GM12874 (cell line): ENCODE data around the gene SIGLEC10.

Source experiments
- CTCF ChIP-seq: IDR thresholded peaks from 2 replicates; pipeline ENCODE4 v1.5.1; 2011; ENCODE audit warnings: low read depth, mild to moderate bottlenecking, control low read depth, low read length, moderate library complexity; ENCODE audit not compliant: insufficient read depth

SIGLEC10 gene

GRCh38 chr19:51410950-51411748, 6.3 kb downstream of the SIGLEC10 start:
- no peak for TF ChIP-seq CTCF

- TF ChIP-seq CTCF: peak; percentile 59
These were observed 9.8 kb downstream of the SIGLEC10 start for GRCh38 chr19:51407511-51408131.

GRCh38 chr19:51402117-51402516, 15.3 kb downstream of the SIGLEC10 start:
- no peak for TF ChIP-seq CTCF

DNA sequence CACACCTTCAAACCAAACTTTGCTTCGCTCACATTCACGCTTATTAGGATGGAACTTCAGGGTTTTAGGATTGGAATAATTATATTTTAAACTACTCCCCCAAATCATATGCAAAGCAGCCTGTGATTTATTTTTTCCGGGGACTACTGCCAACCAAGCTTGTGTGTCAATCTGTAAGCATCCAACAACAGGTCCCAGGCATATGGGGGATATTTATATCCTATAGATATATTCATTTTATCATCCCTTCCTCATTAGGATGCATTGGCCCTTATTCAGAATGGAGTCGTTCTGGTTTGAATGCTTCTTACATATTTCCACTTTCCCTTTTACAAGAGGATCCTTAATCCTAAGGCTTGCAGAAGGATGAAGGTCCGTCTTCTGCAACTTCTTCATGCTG, 18.2 kb downstream of the SIGLEC10 start:
- no peak for TF ChIP-seq CTCF

- peak; percentile 60; the same call in 1 of the 2 replicates for TF ChIP-seq CTCF
These were observed 19.2 kb downstream of the SIGLEC10 start for GRCh38 chr19:51398096-51398704.

- no peak for TF ChIP-seq CTCF
These were observed 21.3 kb downstream of the SIGLEC10 start for GRCh38 chr19:51396175-51396574.

GRCh38 chr19:51394050-51394836, 23.2 kb downstream of the SIGLEC10 start:
- TF ChIP-seq CTCF: no peak
